ENCODE results near the gene AKNA.

Gene AKNA

DNA sequence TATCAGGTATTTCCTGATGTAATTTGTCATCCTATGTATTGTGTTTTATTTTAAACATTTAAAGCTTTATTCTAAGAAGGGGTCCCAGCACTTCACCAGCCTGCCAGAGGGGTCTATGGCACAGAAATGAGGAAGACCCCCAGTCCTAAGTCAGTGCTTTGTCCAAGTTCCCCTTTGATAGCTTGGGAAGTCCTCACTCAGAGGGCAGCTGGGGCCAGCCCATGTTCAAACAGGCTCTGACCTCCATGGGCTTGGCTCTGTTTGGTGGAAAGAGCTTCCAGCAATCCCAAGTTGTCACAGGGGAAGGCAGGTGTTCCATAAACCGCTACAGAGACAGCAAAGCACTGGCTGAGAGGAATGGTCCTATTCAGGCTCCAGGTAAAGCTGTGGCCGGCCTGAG, 26.6 kb upstream of the AKNA start:
- no peak for DNase-seq (ENCODE audit: low read depth)

DNA sequence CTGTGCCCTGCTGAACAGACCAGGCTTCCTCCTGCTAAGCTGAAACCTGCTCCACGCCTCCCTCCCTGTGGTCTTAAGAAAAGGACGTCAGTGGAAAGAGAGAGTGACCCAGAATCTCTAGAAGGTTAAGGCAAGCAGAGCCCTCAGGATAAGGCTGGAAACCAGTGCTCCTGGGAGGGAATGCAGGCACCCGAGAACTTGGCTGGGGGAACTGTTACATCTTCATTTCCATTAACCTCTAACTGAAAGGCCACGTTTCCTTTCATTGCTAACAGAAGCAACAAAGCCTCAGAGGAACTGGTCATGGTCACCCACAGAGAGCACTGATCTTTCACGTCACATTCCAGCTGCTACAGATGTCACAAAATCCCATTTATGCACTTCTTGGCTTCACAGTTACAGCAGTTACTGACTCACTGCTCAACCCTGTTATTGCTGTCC, 26.1 kb upstream of the AKNA start:
- DNase-seq (ENCODE audit: low read depth): no peak

DNA sequence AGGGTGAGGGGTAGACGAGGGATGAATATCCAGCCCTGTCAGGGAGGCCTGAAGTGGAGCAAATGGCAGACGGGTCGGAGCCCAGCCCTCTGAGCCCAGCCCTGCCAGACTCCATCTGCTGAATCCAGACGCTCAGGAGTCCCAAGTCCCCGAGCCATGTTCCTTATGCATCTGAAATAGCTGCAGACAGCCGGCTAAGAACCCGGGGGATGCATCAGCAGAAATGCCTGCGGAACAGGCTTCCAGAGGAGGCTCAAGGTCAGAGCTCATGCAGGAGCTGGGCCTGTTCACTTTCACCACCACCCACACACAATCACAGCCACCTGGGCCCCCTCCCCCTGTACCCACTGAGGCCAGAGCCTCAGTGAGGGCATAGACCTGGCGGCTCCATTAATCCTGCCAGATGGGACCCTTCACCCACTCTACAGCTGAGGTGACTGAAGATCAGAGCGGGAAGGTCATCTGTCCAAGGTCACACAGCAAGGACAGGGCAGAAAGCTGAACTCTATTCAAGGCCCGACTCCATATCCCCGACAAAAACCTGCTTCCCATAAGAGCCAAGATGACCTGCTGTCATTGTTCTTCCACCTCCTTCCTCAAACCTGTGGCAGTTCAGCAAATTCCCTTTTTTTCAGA, 24.4 kb upstream of the AKNA start:
- no peak for DNase-seq (ENCODE audit: low read depth)

DNA sequence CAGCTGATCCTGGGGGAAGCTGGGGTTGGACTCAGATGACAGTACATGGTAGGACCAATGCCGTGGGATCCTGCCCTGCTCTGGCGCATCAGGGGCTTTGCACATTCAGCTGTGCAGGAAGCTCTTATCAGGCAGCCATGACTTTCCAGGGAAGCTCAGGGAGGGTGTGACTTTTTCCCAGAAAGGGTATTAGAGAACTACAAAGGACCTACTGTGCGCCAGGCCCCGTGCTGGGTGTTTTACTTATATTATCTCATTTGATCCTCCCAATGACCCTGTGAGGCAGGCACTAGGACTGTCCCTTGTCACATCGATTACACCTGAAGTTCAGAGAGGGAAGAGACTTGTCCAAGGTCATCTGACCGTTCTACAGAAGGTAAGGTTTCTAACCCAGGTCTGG, 23.7 kb upstream of the AKNA start:
- no peak for DNase-seq (ENCODE audit: low read depth)

DNA sequence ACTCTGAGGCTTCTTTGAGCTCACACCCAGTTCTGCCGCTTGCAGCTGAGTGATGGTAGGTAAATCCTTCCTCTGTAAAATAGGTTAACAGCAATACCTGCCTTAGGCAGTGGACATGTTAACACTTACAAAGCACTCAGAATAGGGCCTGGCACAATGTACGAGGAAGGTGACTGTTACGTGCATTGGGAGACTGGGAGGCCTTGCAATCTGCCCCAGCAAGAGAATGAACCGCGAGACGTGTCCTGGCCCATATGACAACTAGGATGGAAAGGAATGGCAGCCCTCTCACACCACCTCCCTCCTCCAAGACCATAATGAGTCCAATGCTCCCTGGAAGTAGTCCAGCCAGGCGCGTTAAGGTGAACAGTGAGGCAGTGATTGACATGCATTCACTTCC, 23.1 kb upstream of the AKNA start:
- DNase-seq (ENCODE audit: low read depth): no peak

DNA sequence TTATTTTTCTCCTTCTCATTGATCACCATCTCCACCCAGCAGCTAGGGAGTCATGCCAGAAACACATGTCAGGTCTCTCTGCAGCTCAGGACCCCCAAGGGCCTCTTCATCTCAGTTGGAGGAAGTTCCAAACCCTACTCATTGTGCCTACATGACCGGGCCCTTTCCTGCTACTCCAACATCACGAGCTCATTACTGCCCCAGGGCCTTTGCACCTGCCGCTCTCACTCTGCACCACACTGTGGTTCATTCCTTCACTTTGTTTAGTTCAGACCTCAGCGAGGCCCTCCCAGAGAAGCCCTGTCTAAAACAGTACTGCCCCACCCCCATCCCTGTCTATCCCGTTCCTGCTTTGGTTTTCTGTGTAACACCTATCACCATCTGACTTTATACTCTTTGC, 22.1 kb upstream of the AKNA start:
- no peak for DNase-seq (ENCODE audit: low read depth)

DNA sequence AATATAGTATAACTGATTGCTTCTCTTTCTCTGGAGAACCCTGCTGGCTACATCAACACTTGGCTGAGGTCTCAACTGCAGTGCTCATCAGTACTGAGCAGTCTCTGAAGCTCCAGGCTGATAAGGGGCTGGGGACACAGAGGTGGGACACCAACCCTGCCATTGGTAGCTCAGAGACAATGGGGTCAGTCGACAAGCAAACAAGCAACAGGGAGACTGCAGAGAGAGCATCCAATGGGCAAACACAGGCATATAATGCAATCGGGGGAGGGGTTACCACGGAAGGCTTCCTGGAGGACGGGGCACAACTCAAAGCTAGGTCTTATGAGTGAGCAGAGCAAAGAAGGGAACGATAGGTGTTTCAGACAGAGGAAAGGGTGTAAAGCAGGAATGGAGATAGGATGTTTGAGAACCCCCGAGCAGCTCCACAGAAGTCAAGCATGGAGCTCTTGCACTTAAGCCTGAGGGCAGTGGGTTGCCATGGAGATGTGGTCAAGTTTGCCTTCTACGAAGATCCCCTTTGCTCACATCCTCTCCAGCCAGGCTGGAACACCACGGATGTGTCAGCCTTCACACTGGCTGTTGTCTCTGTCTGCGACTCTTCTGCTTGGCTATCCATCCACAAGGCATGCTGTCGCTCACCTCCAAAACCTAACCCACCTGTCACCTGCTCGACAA, 21.5 kb upstream of the AKNA start:
- DNase-seq (ENCODE audit: low read depth): no peak

DNA sequence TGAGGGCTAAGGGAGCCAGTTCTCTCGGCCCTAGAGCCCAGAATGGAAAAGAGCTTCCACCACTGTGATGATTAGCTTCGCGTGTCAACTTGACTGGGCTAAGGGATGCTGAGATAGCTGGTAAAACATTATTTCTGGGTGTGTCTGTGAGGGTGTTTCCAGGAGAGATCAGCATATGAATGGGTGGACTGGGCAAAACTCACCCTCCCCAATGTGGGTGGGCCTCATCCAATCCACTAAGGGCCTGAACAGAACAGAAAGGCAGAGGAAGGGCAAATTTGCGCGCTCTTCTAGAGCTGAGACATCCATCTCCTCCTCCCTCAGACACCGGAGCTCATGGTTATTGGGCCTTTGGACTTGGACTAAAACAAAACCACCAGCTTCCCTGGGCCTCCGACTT, 20.9 kb upstream of the AKNA start:
- DNase-seq (ENCODE audit: low read depth): no peak

DNA sequence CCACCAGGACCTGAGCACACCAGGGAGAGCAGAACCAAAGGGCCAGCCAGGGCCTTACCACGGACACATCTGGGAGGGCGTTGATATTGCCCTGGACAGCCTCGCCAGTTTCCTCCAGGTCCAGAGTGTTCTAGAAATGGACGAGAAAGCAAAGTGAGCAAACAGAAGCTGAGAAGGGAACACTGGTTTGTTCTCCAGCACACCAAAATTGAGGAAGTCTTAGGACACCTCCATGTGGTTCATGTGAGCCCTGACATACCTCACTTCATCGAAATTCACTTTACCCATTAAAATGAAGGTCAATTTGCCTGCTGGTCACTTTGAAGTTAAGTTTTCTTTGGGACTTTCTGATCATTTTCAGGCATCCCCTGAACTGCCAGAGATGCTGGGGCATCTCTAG, 20.1 kb upstream of the AKNA start:
- DNase-seq (ENCODE audit: low read depth): no peak

DNA sequence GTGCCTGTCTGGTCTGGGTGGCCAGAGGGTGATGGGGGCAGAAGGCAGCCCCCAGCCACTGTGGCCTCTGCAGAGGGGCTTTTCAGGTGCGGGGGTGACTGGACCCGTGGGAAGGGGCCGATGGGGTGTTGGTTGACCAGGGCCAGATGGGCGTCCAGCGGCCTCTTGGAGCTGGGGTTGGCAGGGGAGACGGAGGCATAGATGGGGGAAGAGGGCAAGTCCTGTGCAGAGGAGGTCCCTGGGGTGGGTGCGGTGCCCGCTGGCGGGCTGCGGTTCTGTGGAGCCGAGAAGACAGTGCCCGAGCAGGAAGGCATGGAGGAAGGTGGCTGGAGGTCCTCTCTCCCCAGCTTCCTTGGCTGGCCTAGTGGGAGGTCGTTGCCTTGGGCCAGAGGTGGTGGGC, 18.7 kb upstream of the AKNA start:
- no peak for DNase-seq (ENCODE audit: low read depth)

DNA sequence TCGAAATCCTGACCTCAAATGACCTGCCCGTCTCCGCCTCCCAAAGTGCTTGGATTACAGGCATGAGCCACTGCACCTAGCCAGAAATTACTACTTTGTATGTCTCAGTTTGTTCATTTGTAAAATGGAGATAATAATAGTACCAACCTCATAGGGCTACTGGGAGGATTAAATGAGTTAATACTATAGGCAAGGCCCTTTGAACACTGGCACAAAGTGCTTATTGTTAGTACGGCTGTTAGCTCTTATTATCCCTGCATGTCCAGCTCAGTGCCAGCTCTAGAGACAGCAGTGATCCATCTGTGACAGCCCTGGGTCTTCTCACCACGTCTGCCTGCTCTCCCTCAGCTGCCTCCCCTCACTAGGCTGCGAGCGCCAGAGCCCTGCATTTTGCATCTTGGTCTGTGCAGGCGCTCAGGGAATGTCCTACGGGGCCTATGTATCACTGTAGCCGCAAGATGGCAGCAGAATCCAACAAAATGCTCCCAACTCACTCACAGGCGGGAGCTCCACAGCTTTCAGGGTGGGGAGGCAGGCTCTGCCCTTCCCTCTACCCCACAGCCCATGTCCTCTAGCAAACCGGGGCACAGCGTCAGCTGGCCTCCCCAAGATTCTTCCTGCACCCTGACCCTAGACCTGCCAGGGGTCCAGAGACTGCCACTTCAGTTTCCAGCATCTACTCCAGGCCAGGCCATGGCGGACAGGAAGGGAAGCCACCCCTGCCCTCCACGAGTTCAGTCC, 17.7 kb upstream of the AKNA start:
- peak; percentile 59 for DNase-seq (ENCODE audit: low read depth)

DNA sequence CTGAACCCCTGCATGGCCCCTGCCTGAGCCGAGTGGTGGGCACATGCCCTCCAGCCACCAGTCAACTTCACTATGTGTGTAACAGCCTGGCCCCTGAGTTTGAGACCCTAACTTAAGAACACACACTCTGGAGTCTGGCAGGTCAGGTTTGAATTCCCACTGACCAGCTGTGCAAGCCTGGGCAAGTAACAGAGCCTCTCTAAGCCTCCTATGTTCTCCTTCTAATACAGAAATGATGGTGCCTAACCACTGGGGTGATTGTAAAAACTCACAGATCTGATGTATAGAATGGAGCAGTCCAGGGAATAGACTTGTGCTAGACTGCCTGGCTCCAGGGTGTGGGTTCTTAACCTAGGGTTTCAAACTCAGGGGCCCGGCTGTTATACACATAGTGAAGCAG, 16.7 kb upstream of the AKNA start:
- no peak for DNase-seq (ENCODE audit: low read depth)

DNA sequence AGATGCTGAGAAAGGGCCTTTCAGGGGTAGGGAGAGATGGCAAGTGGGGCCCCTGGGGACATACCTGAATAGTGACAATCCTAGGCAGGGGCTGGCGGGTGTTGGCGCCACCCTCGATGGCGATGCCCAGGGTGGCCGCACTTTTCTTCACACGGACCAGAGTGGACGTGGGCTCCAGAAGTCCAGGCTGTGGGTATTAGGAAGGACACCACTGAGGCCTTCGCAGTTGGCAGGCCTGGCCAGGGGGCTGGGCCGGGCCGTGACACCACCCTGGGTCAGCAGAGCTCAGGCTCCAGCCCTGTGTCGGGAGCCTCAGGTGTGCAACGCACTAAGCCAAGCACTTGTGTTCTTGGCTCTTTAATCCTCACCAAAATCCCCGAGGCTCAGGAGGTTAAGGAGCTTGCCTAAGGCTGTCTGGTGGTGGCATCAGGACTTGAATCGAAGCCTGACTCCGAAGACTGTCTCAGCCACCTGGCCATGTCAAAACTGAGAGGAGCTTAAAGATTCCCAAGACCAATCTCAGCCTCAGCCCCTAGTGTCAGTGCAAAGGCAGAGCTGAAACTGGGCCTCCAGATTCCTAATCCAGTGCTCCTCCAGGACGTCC, 15.5 kb upstream of the AKNA start:
- DNase-seq (ENCODE audit: low read depth): no peak

DNA sequence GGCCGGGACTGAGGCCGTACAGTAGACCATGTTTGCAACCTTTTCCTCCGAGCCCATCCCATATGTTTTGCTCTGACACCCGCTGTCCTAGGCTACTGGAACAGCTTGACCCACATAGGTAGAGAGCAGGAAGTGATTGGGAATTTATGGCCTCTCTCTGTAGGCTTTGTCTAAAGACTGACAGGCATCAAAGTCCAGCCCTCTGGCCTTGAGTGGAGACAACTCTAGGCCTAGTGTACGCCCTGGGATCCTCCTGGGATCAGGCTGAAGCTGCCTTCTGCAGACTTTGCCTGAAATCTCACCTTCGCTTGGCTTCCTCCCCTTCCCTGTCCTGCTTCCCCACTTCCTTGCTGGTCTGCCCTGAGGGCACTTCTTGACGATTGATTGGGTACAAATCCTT, 13.6 kb upstream of the AKNA start:
- no peak for DNase-seq (ENCODE audit: low read depth)

DNA sequence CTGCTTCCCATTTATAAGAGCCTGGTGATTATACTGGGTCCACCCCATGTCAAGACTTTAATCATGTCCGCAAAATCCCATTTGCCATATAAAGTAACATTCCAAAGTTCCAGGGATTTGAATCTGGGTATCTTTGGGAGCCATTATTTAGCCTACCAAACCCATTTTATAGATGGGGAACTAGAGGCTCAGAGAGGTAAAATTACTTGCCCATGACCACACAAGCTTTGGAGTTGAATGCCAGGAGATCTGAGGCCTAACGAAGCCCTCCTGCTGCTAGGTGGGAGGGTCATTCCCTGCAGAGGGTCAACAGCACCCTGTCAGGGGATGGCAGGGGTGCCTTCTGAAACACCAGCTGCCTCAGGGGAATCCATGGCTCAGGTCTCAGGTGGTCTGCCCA, 13.0 kb upstream of the AKNA start:
- no peak for DNase-seq (ENCODE audit: low read depth)

DNA sequence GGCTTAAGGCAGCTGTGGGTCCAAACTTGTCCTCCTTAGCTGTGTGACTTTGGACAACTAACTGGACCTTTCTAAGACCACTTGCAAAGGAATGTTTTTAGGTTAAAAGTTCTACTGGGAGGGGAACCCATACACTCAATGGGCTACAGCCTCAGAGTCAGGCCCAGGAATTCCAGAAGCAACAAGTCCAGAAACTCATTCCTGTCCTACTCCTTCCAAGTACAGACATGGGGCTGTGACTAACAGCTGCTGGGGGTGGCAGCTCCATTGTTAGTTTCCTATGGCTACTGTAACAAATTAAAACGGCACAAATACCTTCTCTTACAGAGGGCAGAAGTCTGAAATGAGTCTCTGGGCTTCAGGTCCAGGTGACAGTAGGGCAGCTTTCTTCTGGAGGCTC, 12.4 kb upstream of the AKNA start:
- DNase-seq (ENCODE audit: low read depth): no peak

DNA sequence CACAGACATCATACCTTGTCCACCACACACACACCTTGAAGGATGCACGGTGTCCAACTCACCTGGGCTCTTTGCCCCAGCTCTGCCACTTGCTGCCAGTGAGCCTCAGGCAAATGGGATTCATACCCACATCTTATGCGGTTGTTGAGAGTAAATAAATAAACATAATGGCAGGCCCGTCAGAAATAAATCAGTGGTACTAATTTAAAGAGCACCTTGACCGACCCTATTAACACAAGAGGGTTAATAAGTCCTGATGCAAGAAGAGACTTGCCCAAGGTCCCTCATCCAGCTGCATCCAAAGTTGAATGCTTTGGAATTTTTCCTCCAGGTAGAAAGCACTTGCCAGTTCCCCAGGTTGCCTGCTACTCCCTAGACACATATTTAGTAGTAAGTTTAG, 11.6 kb upstream of the AKNA start:
- no peak for DNase-seq (ENCODE audit: low read depth)

DNA sequence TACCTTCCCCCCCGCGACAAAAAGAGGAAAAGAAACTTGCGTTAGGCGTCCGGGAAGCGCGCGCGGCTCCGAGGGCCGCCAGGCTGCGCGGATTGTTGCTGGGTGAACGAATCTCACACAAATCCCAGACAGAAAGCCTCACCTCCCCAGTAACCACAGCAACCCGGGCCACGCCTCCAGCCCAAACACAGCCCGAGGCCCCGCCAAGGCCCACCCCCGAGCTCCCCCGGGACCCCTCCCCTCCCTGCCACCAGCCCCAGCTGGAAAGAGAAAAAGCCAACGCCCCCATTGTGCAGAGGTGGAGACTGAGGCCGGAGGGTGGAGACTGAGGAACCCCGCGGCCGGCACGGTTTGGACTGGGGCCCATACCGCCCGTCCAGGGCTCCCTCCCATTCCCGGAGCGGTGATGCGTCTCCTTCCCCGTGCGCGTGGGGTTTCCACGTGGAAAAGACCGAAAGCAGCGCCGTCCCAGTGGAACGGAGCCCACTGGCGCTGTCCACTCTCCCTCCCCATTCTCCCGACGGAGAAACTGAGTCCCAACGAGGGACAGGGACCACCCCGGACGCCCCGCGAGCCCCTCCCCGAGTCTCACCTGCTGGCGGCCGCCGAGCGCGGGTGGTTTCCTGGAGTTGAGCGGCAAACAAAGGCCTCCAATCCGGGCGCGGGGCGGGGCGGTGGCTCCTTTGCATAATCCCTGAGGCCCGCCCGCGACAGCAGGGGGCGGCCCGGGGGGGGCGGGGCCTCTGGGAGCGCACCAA, 10.2 kb upstream of the AKNA start:
- DNase-seq (ENCODE audit: low read depth): peak; percentile 94

DNA sequence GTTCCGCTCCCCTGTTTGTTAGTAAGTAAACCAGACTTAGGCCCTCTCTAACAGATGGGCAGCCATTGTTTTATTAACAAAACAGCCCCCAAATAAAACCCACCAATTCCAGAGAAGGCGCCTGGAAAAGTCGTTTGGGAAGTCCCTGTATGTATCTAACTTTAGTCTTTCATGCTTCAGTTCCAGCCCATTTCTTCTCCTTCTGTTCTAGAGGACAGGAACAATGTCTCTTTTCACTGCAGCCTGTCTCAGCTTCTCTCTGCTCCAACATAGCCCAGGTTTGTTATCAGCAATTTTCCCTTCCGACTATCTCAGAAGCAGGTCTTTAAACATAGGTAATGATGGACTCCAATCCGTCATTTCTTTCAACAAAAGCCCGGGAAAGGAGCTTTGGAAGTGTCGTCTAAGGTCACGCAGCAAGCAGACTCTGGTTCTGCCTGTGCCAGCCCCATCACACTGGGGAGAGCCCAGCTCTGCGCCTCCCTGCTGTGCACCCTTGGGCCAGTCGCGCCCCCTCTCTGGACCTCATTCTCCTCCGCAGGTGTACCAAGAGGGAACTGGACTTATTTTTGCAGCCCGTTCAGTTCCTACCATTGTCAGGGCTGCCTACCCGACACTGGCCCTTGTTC, 9.6 kb upstream of the AKNA start:
- no peak for DNase-seq (ENCODE audit: low read depth)

DNA sequence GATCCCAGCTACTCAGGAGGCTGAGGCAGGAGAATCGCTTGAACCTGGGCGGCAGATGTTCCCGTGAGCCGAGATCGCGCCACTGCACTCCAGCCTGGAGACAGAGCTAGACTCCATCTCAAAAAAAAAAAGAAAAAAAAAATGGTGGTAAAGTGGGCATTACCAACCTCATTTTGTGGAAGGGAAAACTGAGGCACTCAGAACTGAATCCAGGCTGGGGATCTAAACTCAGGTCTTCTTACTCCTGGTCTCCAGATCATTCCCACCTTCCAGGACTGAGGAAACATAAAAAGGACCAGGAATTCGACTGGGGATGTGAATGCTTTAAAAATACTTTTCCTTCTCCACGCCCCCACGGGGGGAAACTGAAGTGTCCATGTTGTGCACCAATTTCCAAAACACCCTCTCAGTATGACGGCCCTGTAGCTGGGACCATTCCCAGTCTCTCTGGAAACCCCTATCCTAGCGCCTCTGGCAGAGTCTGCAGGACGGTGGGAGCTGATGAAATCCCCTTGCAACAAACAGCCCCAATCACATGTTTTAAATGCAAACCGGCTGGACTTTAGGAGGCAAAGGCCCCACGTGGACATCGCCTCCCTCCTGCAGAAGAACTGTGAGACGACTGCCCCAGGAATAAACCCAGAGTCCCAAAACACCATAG, 8.9 kb upstream of the AKNA start:
- no peak for DNase-seq (ENCODE audit: low read depth)

DNA sequence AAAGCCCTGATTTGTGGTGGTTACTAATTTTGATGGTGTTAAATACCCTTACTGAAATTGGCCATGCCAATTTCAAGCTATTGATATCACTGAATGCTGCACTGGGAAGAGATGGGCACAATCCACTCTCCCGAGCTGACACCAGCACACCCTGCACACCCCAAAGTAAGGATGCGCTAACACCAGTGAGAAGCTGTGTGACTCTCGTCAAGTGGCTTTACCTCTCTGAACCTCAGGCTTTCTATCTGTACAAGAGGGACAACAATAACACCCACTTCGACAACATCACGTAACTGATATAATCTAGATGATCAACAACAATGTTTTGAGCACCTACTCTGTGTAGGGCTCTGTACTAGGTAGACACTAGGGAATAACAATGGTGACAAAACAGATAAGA, 8.0 kb upstream of the AKNA start:
- DNase-seq (ENCODE audit: low read depth): no peak

DNA sequence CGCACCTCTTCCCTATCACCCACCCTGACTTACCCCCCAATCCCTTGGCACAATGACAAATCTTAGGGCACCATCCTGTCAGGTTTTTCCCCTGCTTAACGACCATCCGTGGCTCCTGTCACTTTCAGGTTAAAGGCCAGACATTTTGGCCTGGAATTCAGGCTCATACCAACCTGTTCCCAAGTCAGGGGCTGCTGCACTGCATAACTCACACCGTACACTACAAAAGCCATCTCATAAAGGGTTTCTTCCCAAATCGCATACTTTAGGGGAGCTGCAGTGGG, 7.5 kb upstream of the AKNA start:
- no peak for DNase-seq (ENCODE audit: low read depth)
